Suppressor macrophage treated with lipopolysaccharide for 1 hour (primary cell): ENCODE results near the gene SPSB1.

Experiments used
- DNase-seq, 3 donors: peaks; one replicate each; pipeline ENCODE4 v3.0.0-alpha.2; 2020 to 2022

Gene SPSB1

DNA sequence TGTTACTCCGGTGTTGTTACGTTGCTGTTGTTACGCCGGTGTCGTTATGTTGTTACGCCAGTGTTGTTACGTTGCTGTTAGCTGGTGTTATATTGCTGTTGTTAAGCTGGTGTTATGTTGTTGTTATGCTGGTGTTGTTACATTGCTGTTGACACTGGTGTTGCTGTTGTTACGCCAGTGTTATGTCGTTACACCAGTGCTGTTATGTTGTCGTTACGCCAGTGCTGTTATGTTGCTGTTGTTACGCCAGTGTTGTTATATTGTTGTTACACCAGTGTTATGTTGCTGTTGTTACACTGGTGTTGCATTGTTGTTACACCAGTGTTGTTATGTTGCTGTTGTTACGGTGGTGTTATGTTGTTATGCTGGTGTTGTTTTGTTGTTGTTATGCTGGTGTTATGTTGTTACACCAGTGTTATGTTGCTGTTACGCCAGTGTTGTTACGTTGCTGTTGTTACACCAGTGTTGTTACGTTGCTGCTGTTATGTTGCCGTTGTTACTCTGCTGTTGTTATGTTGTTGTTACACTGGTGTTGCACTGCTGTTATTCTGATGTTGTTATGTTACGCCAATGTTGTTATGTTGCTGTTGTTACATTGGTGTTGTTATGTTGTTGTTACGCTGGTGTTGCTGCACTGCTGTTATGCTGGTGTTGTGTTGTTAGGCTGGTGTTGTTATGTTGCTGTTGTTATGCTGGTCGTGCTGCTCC lies 32.5 kb upstream of the SPSB1 start:
- no peak for DNase-seq

DNA sequence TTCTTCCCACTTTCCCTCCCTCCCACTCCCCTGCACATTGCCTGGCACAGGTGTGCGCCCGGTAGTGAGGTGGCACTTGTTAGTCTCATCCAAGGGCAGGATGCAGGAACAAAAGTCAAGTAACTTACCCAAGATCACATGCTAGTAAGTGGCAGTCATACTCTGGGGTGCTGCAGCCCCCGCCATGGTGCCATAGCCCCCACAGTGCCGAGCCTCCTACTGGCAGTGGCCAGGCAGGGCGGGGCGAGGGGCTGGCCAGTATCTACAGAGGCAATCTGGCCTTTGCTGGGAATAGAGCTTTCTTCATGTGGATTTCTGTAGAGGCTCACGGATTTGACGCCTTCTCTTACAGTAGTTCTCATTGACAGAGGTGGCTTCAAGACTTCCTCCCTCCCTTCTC lies 31.2 kb upstream of the SPSB1 start:
- DNase-seq: no peak

DNA sequence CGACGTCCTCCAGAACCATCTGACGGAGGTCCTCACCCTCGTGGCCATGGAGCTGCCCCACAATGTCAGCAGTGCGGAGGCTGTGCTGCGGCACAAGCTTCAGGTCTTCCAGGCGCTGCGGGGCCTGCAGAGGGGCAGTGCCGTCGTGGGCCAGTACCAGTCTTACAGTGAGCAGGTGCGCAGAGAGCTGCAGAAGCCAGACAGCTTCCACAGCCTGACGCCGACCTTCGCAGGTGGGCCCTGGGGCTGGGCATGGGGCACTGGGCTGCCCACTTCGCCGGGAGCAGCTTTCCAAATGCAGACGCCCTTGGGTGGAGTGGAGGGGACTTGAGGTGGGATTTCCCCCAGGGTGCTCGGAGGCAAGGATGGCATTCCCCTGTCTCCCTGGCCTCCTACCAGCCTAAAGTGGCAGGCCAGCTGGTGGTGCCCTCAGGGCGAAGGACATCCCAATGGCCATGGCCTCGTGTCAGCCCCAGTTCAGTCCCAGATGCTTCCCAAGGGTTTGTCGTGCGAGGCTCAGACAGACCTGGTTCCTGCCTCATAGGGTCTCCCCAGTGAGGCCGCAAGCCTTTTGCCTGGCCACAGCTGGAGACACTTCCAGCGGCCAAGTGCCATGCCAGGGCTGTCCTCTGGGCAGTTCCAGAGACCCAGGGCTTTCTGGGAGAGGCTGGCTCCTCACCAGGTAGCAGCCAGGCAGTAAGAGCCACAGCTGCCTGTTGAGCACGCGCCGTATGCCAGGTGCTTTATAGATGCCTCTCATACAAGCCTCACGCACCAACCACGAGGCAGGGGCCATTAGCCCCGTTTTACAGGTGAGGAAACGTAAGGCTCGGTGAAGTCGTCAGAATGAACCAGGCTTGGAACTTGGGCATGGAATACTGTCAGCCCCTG lies 30.4 kb upstream of the SPSB1 start:
- no peak for DNase-seq

DNA sequence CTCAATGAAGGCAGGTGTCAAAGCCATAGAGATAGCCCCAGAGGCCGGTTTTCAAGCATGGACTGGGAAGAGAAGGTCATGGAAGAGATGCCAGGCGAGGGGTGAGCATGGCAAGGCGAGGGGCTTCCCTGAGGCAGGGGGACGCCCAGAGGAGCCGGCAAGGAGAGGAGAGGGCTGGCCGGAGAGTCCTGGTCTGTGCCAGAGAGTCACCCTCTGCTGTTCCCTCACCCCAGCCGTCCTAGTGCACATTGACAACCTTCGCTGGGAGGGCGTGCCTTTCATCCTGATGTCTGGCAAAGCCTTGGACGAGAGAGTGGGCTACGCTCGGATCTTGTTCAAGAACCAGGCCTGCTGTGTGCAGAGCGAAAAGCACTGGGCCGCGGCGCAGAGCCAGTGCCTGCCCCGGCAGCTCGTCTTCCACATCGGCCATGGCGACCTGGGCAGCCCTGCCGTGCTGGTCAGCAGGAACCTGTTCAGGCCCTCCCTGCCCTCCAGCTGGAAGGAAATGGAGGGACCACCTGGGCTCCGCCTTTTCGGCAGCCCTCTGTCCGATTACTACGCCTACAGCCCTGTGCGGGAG lies 29.3 kb upstream of the SPSB1 start:
- no peak for DNase-seq

DNA sequence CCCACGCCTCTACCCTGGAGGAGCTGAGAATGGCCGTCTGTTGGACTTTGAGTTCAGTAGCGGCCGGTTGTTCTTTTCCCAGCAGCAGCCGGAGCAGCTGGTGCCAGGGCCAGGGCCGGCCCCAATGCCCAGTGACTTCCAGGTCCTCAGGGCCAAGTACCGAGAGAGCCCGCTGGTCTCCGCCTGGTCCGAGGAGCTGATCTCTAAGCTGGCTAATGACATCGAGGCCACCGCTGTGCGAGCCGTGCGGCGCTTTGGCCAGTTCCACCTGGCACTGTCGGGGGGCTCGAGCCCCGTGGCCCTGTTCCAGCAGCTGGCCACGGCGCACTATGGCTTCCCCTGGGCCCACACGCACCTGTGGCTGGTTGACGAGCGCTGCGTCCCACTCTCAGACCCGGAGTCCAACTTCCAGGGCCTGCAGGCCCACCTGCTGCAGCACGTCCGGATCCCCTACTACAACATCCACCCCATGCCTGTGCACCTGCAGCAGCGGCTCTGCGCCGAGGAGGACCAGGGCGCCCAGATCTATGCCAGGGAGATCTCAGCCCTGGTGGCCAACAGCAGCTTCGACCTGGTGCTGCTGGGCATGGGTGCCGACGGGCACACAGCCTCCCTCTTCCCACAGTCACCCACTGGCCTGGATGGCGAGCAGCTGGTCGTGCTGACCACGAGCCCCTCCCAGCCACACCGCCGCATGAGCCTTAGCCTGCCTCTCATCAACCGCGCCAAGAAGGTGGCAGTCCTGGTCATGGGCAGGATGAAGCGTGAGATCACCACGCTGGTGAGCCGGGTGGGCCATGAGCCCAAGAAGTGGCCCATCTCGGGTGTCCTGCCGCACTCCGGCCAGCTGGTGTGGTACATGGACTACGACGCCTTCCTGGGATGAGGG lies 28.5 kb upstream of the SPSB1 start:
- DNase-seq: no peak

DNA sequence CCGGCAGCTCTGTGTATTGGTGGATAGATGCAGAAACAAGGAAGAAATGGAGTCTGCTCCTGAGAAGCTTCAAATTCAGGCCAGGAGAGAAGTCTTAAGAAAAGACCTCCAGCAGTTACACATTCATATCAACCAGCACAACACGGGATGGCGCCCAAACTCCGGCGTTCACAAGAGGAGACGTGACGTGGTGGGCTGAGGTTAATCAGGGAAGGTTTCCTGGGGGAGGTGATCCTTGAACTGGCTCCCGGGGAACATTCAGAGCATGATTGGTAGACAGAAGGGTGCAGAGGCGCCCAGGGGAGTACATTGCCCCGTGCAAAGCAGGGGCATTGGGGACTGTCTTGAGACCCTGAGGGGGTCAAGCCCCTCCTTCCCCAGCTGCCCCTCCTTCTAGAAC lies 27.7 kb upstream of the SPSB1 start:
- no peak for DNase-seq

DNA sequence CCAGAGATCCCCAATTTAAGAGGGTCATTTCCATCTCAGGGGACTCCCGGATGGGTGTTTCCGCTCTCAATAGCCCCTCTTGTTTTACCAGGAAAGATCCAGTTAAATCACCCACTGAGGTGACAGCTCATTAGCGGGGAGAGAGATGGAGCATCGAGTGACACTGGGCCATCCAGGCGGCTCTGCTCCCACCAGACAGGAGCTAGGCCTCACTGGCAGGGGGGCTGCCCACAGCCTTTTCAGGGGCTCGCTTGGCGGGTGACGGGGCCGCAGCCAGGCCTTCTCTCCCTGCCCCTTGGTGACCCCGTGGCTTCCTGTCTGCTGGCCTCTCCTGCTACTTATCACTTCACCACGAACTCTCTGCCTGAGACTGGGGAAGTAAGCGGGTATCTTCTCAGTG lies 26.7 kb upstream of the SPSB1 start:
- no peak for DNase-seq

DNA sequence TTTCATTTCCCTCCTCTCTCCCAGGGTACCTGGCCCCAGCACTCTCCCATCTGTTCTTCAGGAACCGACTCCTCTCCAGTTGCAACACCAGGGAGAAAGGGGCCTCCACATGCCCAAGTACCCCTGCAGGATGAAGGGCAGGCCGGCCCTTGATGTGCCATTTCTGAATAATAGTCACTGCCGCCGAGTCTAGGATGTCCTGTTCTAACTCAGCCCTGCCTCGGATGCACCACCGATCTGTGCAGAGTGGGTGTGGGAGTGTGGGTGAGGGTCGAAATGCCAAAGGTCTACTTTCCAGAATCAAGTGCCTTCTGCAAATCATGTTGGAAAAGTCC lies 25.4 kb upstream of the SPSB1 start:
- DNase-seq: no peak

DNA sequence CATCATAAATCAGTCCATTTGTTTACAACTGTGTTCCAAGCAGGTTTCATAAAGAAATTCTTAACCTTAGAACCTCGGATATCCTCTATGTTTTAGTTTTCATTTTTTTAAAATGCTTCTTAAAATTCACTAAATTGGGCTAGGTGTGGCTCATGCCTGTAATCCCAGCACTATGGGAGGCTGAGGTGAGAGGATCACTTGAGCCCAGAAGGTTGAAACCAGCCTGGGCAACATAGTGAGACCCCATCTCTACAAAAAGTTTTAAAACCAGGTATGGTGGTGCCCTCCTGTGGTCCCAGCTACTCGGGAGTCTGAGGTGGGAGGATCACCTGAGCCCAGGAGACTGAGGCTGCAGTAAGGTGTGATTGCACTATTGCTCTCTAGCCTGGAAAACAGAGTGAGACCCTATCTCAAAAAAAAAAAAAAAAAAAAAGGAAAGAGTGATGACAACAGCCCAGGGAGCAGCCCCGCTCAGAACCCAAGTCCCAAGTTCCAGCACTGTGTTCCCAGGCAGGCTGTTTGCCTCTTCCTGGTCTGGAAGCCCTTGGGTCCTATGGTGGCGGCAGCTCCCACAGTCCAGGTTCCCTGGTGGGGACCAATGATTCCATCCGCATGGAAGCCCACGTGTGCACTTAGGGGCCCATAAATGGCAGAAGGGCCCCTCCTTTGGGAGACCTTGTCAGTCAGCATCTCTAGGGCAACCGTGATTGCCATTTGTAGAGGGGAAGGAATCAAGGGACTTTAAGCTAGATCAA lies 24.7 kb upstream of the SPSB1 start:
- DNase-seq: no peak

DNA sequence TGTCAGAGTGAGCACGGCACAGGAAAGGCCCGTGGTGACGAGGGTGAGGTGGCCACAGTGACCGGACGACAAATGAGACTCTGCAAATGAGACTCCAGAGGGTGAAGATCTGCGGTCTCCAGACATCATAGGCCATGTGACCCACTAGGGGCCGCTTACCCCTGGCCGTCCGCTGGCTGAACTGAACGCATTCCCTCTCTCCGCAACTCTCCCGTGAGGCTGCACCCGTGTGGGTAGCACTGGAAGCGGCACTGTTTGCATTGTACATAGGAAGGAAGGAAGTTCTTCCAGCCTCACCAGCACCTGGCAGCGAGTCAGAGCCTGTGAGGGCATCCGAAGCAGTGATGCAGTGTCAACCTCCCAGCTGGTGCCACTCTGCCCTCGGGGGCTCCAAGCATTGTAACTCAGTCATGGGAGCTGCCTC lies 23.6 kb upstream of the SPSB1 start:
- DNase-seq: no peak

DNA sequence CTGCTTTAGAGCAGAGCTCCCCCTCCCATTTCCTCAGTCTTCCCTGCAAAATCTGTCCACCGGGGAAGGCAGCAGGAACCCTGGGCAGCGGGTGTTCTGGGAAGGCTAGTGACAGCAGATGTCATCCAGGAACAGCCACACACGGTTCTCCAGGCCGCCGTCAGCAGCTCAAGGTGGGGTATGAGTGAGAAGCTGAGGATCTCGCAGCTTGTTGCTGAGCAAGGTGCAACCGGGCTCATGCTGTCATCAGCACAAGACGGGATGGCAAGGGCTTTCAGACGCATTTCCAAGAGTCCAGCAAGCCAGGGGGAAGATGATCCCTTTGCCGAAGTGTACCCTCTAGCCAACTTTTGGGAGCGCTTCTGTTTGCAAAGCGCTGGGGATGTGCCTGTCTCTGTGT lies 23.0 kb upstream of the SPSB1 start:
- DNase-seq: no peak

DNA sequence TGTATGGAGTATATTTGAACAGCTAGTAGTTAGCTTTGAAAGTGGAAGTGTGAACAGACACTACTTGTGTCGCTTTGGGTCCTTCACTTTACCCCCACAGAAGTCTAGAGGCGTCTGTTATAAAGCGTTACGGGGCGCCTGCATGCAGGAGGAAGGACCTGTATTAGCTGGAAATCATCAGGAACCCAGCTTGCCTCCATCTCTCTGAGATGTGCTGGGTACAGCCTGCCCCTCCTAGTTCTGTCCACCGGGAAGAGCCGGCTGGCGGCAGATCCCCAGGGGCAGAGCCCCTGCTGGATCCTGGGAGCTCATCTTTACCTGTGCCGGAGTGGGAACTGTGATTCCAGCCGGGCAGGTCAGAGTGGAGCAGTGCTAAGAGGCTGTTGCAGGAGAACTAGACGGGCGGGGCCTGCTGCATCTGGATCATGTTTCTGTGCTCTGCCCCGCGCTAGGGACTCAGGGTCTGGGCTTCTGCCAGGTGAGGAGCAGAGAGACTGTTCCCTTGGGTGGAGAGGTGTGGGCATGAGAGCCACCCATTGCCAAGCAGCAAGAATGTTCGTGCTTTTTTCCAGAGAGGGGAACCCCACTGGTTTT lies 22.3 kb upstream of the SPSB1 start:
- no peak for DNase-seq

DNA sequence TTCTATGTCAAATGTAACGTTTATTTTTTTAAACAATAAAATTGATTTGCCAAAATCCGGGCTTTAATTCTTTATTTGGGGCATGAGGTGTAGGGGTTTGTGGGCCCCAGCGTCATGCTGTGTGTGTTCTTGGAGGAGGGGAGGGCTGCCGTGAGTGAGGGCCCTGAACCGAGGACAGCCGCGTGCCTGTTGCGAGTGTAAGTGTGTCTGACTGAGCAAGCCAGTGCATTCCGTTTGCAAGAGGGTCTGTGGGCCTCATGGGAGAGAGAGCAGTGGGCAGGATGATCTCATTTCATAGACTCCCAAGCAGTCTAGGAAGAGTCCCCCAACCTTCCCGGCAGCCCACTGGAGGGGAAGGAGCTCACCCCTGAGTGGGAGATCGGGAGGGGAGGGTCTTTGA lies 21.4 kb upstream of the SPSB1 start:
- no peak for DNase-seq

DNA sequence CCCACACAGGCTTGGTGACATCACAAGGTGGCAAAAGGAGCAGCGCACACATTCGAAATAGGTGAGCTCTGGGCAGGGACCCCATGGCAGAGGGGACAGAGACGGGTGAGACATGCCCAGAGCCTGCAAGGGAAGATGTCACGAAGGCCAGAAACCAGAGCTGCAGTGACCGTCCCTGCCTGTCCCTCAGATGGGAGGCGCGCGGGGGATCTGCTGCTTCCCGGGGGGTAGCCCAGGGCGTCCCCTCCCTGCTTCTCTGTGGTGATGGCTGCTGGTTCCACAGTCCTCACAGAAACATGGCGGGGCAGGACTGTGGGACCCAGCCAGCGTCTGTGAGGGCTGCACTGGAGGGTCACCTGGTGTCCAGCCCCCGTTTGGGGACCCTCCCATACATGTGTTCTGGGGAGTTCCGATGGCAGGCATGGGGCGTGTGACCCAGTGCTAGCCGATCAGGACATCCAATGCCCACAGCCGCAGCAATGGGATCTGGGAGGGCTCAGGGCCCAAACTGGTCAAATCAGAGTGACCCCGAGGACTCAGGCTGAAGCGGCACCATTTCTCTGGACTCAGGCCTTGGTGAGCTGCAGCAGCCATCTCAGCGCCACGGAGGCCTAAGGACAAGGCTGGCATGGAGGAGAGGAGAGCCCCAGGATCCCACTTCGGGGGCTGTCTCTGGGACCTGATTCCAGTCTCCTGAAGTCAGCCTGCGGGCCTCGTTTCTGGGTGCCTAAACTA lies 20.7 kb upstream of the SPSB1 start:
- no peak for DNase-seq

DNA sequence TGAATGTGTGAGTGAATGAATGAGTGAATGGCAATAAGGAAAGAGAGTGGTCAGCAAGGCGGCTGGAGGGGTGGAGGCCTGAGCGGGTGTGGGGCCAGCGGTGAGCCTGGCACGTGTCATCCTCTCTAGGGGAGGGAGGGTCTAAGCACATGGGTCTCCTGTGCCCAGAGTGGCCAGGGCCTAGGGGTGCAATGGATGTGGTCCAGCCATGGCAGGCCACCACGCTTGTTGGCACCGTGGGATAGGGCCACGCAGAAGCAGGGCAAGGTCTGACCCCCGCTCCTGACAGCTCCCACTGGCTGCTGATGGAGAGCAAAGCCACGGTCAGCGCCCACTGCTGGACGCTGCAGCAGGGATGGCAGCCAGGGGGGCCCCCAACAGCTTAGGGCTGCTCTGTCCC lies 19.5 kb upstream of the SPSB1 start:
- no peak for DNase-seq

DNA sequence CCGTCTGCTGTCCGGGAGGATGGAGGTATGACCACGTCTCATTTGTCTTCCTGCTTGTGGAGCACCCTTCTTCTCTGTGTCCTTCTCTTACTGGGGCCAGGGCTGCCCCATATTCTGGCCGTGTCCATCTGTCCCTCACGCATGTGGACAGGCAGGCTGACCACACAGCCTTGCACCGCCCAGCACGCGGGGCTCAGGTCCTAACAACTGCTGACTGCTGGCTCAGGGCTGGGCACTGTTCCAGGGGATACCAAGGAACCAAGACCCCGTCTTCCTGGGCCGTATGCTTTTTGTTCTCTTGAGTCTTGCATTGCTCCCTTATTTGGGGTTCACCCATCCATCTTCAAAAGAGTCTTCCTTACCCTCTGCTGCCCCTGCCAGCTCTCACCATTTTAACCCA lies 17.5 kb upstream of the SPSB1 start:
- DNase-seq: no peak

DNA sequence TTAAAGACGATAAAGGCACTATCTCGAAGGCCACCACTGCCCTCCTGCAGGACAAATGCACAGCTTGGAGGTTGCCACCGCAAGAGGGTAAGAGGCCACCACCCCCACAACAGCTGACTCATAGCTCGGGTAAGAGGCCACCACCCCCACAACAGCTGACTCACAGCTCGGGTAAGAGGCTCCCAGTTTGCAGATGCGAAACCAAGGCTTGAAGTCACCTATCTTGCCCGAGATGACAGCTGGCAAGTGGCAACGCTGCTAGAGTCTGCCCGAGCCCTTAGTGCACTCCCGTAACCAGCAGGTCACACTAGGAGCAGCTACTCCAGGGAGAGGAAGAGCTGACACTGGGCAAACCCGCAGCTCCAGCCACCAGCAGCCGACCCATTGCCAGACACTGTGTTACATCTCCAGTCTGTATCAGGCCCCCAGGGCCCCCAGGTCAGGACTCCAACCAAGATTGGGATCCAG lies 17.1 kb upstream of the SPSB1 start:
- peak; percentile 95 to 98 (median 98) for DNase-seq

DNA sequence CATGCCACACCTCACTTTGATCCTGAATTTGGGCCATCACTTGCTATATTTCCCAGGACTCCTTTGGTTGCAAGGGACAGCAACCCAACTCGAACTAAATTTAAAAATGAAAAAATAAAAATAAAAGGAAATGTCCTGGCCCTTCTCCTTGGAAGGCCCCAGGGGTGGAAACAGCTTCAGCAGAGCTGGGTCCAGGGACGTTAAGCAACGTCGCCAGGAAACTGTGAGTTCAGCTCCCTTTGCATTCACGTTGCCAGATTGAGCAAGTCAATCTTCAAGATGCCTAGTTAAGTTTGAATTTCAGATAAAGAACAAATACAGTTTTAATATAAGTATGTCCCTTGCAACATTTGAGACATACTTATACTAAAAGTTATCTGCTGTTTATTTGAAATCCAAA lies 14.6 kb upstream of the SPSB1 start:
- no peak for DNase-seq

DNA sequence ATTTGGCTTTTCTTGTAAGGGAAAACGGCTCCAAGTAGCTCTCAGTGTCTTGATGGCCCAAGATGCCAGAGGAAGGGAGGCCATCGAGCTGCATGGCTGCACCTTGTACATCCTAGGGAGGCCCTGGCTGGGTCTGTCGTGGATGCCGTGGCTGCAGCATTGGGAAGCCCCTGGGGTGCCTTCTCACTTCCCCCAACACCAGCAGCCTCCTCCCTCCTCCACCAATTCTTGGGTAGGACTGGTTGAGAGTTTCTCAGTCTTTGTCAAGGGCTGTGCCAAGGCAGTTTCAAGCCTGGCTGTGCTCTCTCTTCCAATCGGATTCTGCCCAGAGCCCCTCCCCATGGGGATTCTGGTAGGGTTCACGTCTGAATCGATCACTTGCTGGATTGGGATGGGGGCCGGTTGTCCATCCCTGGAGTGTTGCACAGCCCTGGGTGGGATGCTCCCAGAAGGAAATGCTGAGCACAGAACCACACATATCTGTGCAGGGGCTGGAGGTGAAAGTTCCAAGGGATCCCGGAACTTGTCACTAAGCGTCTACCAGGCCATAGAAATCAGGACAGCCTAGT lies 14.0 kb upstream of the SPSB1 start:
- DNase-seq: no peak

DNA sequence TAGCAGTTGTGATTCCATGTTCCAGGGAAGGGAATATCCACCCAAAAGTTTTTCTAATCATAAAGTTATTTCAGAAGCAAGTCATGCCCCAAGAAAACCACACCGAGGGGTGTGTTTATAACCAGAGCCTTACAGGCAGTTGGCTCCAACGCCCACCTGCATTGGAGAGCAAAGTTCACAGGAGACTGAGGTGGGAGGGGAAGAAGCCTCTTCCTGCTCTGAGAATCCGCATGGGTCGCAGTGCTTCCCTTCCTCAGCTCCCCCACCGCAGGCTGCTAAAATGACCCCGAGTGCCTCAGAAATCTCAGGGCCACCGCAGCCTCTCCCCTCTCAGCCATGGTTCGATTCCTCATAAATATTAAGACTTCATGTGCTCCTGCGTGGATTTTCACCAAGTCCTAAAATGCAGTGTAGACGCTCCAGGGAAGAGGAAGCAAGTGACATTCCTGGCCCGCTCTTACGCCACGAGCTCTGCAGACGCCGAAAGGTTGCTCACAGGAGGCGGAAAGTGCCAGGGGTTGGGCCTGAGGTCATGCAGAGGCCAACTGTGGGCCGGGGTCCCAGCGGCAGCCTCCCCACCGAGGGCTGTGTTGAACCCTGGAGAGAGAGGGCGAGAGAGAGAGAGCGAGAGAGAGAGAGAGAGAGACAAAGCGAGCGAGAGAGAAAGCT lies 13.4 kb upstream of the SPSB1 start:
- peak; percentile 66 to 71 (median 70) for DNase-seq
